ENCODE results near the gene WHAMM.

DNA sequence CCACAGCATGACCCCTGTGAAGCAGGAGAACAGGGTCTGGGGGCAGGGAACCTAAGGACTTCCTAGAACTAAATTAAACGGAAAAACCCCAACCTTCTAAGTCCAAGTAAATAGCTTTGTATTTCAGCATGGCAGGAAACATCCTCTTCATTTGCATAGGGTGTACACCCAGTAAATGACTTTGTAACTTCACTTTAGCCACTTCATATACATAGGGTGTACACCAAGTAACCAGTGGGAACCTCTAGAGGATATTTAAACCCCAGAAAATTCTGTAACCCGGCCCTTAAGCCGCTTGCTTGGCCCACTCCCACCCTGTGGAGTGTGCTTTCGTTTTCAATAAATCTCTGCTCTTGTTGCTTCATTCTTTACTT lies 45.3 kb upstream of the WHAMM start:
- TF ChIP-seq CTCF (conservative IDR thresholded peaks at IDR 0.05; ENCODE audit: low read depth, low read length) = no peak
- no peak for TF ChIP-seq POLR2A (IDR thresholded peaks at IDR 0.05; ENCODE audit: low read depth, low read length)
- TF ChIP-seq CHD1 (IDR thresholded peaks at IDR 0.05; ENCODE audit: low read depth, low read length) = no peak
- TF ChIP-seq RCOR1 (IDR thresholded peaks at IDR 0.05; ENCODE audit: insufficient replicate concordance, low read length) = no peak
- TF ChIP-seq RFX5 (IDR thresholded peaks at IDR 0.05; ENCODE audit: low read depth, low read length) = no peak
- TF ChIP-seq, protein P1, sequence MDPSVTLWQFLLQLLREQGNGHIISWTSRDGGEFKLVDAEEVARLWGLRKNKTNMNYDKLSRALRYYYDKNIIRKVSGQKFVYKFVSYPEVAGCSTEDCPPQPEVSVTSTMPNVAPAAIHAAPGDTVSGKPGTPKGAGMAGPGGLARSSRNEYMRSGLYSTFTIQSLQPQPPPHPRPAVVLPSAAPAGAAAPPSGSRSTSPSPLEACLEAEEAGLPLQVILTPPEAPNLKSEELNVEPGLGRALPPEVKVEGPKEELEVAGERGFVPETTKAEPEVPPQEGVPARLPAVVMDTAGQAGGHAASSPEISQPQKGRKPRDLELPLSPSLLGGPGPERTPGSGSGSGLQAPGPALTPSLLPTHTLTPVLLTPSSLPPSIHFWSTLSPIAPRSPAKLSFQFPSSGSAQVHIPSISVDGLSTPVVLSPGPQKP (IDR thresholded peaks at IDR 0.05; ENCODE audit: borderline replicate concordance, low read depth, low read length) = no peak
- no peak for TF ChIP-seq RAD21 (IDR thresholded peaks at IDR 0.05; ENCODE audit: low read length)
- TF ChIP-seq BHLHE40 (IDR thresholded peaks at IDR 0.05; ENCODE audit: low read depth, low read length) = no peak
- no peak for TF ChIP-seq SMC3 (IDR thresholded peaks at IDR 0.05; ENCODE audit: low read depth, low read length)
- no peak for TF ChIP-seq CEBPB (IDR thresholded peaks at IDR 0.05; ENCODE audit: low read depth, low read length)
